NCI-H2196 treated with DMSO at 0.1 percent for 48 hours (cell line): Measurements from ENCODE around the gene PACS2.

Experiments
- DNase-seq: peaks from one replicate; lab custom pipeline; 2025; ENCODE audit not compliant: unreplicated experiment; lab: John Stamatoyannopoulos, UW

PACS2 gene

DNA sequence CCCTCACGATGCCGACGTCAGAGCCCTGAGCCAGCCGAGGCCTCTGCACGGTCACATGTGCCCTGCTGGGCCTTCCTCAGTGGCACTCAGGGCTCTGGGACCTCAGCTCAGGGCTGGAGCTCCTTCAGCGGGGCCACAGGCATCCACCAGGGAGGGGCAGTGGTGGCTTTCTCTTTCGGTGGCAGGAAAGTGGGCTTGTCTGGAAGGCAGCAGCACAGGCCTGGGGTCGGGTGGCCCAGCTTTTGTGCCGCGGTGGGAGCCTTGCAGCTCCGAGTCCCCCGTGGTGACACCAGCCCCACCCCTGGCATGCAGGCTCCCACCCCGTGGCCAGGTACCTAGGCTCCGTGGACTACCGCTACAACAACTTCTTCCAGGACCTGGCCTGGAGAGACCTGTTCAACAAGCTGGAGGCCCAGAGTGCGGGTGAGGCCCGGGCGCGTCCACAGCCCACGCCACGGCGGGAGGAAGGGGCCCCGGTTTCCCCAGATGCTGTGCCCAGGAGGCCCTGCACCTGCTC lies 69.6 kb downstream of the PACS2 start:
- no peak for DNase-seq

GRCh38 chr14:105384605-105385321 lies 70.2 kb downstream of the PACS2 start:
- DNase-seq = no peak

DNA sequence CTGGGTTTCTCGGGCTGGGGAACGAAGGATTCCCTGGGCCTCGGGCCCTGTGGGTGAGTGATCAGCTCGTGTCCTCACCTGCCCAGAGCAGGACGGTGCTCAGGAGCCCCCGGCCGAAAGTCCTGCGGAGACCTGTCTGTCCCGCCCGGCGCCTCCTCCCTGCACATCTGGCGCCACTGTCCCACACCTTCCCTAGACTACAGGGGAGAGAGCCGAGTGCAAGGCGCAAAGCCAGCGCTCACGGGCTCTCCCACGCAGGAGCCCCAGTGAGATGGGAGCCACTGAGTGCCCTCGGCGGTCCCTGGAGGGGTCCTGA lies 70.7 kb downstream of the PACS2 start:
- DNase-seq = no peak

DNA sequence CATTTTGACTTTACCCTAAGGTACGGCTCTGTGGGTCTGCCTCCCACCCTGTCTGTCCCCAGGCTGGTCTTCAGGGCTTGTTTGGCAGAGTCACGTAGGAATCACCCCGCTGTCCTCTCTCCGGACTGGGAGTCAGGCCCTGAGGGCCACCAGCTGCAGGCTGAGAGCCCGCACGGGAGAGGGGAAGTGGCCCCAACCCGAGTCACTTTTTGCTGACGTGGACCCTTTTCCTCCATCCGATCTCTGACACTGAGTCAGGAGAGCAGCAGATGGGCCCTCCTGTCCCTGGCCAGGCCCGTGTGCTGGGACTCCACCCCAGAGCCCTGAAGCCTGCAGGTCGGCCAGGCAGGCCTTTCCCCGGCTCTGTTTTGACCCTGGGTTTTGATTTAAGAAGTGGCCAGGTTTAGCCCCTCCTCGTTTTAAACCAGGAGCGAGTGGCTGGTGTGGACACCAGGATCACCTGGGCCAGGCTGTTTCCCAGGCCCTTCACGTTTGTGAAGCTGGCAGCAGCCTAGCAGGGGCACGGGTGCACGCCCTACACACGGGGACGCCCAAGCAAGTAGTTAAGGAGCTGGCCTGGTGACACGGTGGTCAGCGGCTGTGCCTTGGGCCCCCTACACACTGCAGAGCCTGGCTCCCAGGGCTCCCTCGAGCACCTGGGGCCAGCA lies 71.3 kb downstream of the PACS2 start:
- DNase-seq = no peak

- DNase-seq = no peak
These were observed 72.3 kb downstream of the PACS2 start for GRCh38 chr14:105386581-105387529.

- DNase-seq = no peak
These were observed 73.0 kb downstream of the PACS2 start for GRCh38 chr14:105387530-105387922.

GRCh38 chr14:105388110-105388951 lies 73.8 kb downstream of the PACS2 start:
- no peak for DNase-seq

DNA sequence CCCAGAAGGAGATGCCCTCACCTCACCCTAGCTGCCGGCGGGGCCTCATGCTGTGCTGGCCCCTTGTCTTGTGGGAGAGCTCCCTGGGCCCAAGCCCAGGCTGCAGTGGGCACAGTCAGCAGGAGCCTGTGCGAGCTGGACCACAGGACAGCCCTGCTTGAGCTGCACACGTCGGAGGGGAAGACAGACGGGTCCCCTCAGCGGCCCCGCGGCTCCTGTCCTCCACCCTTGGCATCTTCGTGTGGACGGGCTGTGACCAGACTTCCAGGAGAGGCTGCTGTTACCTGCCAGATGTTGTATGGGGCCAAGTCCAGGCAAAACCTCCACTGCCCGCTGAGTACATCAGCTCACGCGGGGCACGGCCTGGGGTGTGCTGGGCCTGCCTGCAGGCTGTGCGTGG lies 74.4 kb downstream of the PACS2 start:
- DNase-seq = no peak

DNA sequence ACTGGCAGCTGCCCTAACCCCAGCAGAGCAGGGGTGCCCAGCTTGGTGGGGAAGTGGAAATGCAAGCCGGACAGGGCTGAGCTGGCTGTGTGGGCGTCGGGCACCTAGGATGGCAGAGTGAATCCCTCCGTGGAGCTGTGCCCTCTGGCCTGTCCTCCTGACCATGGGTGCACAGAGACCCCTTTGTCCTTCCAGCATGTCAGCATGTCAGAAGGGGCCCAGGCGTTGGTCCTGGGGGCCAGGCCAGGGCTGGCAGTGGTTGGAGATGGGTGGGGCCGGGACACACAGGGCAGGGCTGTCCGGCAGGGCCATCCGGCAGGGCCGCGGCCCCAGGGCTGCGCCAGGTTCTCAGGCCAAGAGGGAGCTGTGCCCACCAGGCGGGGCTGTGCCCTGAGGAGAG lies 75.0 kb downstream of the PACS2 start:
- DNase-seq = no peak

- DNase-seq = no peak
These were observed 75.7 kb downstream of the PACS2 start for GRCh38 chr14:105389976-105390848.

- DNase-seq = no peak
These were observed 76.4 kb downstream of the PACS2 start for GRCh38 chr14:105390849-105391500.

DNA sequence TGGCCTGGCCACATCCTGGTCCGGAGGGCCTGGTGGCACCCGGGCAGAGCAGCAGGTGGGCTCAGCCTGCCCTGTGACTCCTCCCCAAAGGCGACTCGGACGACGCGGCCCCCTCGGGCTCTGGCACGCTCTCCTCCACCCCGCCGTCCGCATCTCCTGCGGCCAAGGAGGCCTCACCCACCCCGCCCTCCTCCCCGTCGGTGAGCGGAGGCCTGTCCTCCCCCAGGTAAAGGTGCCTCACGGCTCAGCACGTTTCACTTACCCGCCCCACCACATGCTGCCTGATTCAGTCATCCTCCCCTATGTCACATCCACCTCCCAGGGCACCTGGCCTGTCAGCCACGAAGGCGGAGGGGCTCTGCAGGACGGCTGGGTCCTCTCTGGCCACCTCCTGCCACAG lies 77.0 kb downstream of the PACS2 start:
- DNase-seq = no peak

DNA sequence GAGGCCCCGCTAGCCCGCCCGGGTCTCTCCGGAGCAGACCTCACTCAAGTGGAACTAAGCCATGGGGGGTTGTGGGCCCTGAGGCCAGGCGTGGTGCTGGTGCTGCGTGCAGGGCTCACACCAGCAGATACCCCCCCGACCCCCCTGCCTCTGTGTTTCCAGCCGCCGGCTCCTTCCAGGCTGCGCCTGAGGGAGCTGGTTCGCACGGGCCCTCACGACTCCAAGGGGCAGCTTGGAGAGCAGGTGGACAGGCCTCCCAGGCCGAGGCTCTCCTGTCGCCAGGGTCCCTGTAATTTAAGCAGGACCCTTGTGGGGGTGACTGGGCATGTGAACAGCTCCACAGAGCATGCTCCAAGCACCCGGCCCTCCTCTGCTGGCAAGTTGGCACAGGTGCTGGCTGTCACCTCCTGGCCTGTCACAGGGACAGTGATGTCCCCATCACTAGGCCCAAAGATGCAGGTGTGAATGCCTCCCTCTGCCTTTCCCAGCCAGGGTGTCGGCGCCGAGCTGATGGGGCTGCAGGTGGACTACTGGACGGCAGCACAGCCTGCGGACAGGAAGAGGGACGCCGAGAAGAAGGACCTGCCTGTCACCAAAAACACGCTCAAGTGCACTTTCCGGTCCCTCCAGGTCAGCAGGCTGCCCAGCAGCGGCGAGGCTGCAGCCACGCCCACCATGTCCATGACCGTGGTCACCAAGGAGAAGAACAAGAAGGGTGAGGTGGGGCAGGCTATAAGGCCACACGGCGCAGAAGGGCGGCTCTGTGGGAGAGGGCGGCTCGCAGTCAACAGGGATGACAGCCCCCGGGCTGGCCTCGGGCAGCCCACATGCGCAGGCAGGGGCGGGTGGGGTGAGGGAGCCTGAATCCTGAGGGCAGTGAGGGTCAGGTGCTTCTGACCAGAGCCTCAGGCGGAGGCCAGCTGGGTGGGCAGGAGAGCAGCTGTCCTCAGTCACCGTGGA lies 77.9 kb downstream of the PACS2 start:
- no peak for DNase-seq

DNA sequence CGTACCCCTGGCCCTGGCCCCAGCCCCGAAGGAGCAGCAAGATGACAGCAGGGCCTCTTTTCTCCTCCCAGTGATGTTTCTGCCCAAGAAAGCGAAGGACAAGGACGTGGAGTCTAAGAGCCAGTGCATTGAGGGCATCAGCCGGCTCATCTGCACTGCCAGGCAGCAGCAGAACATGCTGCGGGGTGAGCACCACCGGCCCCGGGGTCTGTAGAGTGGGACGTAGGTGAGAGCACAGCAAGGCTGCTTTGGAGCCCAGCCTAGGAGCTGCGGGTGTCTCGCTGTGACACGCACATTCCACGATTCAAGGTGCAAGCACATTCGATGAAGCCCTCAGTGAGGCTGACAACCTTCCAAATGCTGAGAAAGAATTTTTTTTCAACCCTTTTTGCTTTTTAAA lies 78.6 kb downstream of the PACS2 start:
- DNase-seq = no peak

- DNase-seq = no peak
These were observed 80.4 kb downstream of the PACS2 start for GRCh38 chr14:105394714-105395537.

GRCh38 chr14:105395538-105395854 lies 80.9 kb downstream of the PACS2 start:
- no peak for DNase-seq

DNA sequence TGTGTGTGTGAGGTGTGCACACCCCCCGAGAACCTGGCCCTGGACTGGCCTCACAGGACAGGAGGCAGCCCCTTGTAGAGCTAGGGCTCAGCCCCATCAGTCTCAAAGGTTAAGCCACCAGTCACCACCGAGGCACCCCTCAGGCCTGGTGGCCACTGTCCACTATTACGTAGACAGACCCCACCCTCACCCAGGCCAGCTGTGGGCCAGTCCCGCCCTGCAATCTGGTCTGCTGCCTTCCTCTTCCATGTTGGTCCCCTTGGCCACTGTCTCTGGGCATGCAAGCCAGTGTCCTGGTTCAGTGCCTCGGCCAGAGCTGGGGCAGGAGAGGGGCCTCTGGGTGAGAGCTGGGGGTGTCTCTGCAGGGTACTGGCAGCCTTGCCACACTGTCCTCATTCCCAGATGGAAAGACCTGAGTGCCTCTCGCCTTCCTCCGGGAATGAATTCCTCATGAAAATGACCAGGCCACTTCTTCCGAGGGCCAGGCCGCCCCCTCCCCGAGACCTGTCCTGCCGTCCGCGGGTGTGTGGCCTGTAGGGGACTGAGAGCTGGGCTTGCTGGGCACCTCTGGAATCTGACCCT lies 82.9 kb downstream of the PACS2 start:
- DNase-seq = no peak
